PC-9 (cell line): Measurements from ENCODE around the gene EPB42. TPM values are rescaled to one million over a fixed set of nuclear protein-coding genes. Genes with fewer than 3 reads are reported as not detected.

Source experiments
- BruUV-seq: library from RNA; stranded (reverse); fragments of 400-500 nt; replicated peaks from 2 replicates; lab custom pipeline; 2021; lab: Mats Ljungman, UMichigan
- CTCF ChIA-PET: fragments of 300-600 bp; sonication (Branson Sonifier 250); formaldehyde crosslinking; loops from one replicate; lab custom pipeline; 2022; ENCODE audit warnings: antibody characterized with exemption; lab: Charles Lee
- POLR2A ChIA-PET: fragments of 300-600 bp; sonication (Branson Sonifier 250); formaldehyde crosslinking; loops from one replicate; lab custom pipeline; 2022; ENCODE audit warnings: antibody characterized with exemption; ENCODE audit not compliant: unreplicated experiment; lab: Charles Lee
- DNase-seq, 2 experiments: peaks; one replicate each; pipeline versions ENCODE4 v3.0.0 to v3.0.0-alpha.2; 2015 to 2022; ENCODE audit warnings: mixed read lengths in 1 of 2
- H2AFZ ChIP-seq: fragments of 200-600 bp; sonication (generic); 2 replicates; pipeline ENCODE4 v1.8.1; 2017; ENCODE audit warnings: antibody characterized with exemption
- H3F3A ChIP-seq: fragments of 200-600 bp; sonication (generic); 2 replicates; pipeline ENCODE4 v1.8.1; 2017; ENCODE audit warnings: antibody characterized with exemption, mild to moderate bottlenecking, low read depth; ENCODE audit not compliant: insufficient read depth
- H3K27ac ChIP-seq: fragments of 200-600 bp; sonication (generic); 2 replicates; pipeline ENCODE4 v1.6.1; 2016; ENCODE audit warnings: mixed run types
- H3K27me3 ChIP-seq: fragments of 200-600 bp; sonication (generic); 2 replicates; pipeline ENCODE4 v1.6.1; 2016; ENCODE audit warnings: low read depth, mixed run types; ENCODE audit not compliant: insufficient read depth
- H3K36me3 ChIP-seq: fragments of 200-600 bp; sonication (generic); 2 replicates; pipeline ENCODE4 v1.6.1; 2016; ENCODE audit warnings: low read depth, mixed run types
- H3K4me1 ChIP-seq: fragments of 200-600 bp; sonication (generic); replicated peaks from 2 replicates; pipeline ENCODE4 v1.6.1; 2016; ENCODE audit warnings: mixed run types; ENCODE audit not compliant: insufficient read depth
- H3K4me2 ChIP-seq: fragments of 200-600 bp; sonication (generic); 2 replicates; pipeline ENCODE4 v1.6.1; 2017; ENCODE audit warnings: mixed run types
- H3K4me3 ChIP-seq: fragments of 200-600 bp; sonication (generic); 2 replicates; pipeline ENCODE4 v1.6.1; 2016; ENCODE audit warnings: mixed run types
- H3K79me2 ChIP-seq: fragments of 200-600 bp; sonication (generic); 2 replicates; pipeline ENCODE4 v1.6.1; 2017; ENCODE audit warnings: low read depth, mixed run types
- H3K9me2 ChIP-seq: fragments of 200-600 bp; sonication (generic); 2 replicates; pipeline ENCODE4 v1.8.1; 2017; ENCODE audit warnings: mild to moderate bottlenecking; ENCODE audit not compliant: insufficient read depth
- H3K9me3 ChIP-seq: fragments of 200-600 bp; sonication (generic); 2 replicates; pipeline ENCODE4 v1.8.1; 2016; ENCODE audit warnings: low read depth; ENCODE audit not compliant: insufficient read depth
- H4K20me1 ChIP-seq: fragments of 200-600 bp; sonication (generic); 2 replicates; pipeline ENCODE4 v1.8.1; 2017; ENCODE audit not compliant: insufficient read depth
- CTCF ChIP-seq: fragments of 200-600 bp; sonication (generic); conservative IDR thresholded peaks from 2 replicates; pipeline ENCODE4 v1.6.1; 2017; ENCODE audit warnings: mixed run types, antibody characterized with exemption, mild to moderate bottlenecking, moderate library complexity
- EZH2 ChIP-seq: fragments of 200-600 bp; sonication (generic); IDR thresholded peaks from 2 replicates; pipeline ENCODE4 v1.8.0; 2017; ENCODE audit warnings: antibody characterized with exemption, low read depth
- intact Hi-C: fragments of 100-400 bp; cut with micrococcal nuclease; formaldehyde crosslinking; loops from one replicate; pipeline ENCODE4 v1.10.0; 2022; ENCODE audit not compliant: unreplicated experiment
- total RNA-seq: library from RNA; stranded (reverse); gene quantifications from 2 replicates; pipeline ENCODE4 v1.2.3, GENCODE V29; 2021

Gene EPB42
- total RNA-seq, 1 experiment from 2014 or later, result not detected

- Histone ChIP-seq H3K27me3 (no peaks in the 10 kb centered on the region), H3K4me2 (no peak overlapping the region), H3K4me1 (peaks cover 42% of the 10 kb centered on the region), H3F3A (peaks cover 34% of the 10 kb centered on the region), H3K9me2 (no peaks in the 10 kb centered on the region), H3K27ac (peak overlapping the region; percentile 100; the same call in 1 of the 2 replicates), H3K79me2 (no peaks in the 10 kb centered on the region), H3K9me3 (no peaks in the 10 kb centered on the region), H2AFZ (no peak overlapping the region), H3K4me3 (no peak overlapping the region), H3K36me3 (no peaks in the 10 kb centered on the region), H4K20me1 (no peaks in the 10 kb centered on the region)
- DNase-seq, result no peak
- POLR2A ChIA-PET, result no interaction called here
- CTCF ChIA-PET, result no interaction called here
- intact Hi-C loops, result no loop called here
- BruUV-seq, result no TSS peak
- no peak for TF ChIP-seq CTCF
- TF ChIP-seq EZH2, result no peak
These were observed 34.6 kb upstream of the EPB42 start for GRCh38 chr15:43255376-43255775.

GRCh38 chr15:43253431-43254403 is 32.9 kb upstream of the EPB42 start:
- CTCF ChIA-PET, result no interaction called here
- peak overlapping the region; percentile 100 for H3K27ac ChIP-seq
- no peaks in the 10 kb centered on the region for H4K20me1 ChIP-seq
- H3K27me3 ChIP-seq, result no peaks in the 10 kb centered on the region
- no peaks in the 10 kb centered on the region for H3K79me2 ChIP-seq
- H3K4me3 ChIP-seq, result no peak overlapping the region; the same call in 1 of the 2 replicates
- no peaks in the 10 kb centered on the region for H3K9me3 ChIP-seq
- intact Hi-C loops, result no loop called here
- TF ChIP-seq CTCF (no peak), EZH2 (no peak)
- H3K4me2 ChIP-seq, result peak overlapping the region; percentile 66
- no peaks in the 10 kb centered on the region for H3K36me3 ChIP-seq
- H3K4me1 ChIP-seq, result peaks cover 59% of the 10 kb centered on the region
- H2AFZ ChIP-seq, result no peak overlapping the region
- DNase-seq, result peak; percentile 82 to 97
- POLR2A ChIA-PET, result no interaction called here
- H3K9me2 ChIP-seq, result no peaks in the 10 kb centered on the region
- H3F3A ChIP-seq, result peaks cover 50% of the 10 kb centered on the region
- no TSS peak for BruUV-seq

- intact Hi-C loops, result no loop called here
- Histone ChIP-seq H3K9me3 (no peaks in the 10 kb centered on the region), H3K27ac (peak overlapping the region; percentile 100), H4K20me1 (no peaks in the 10 kb centered on the region), H3K9me2 (no peaks in the 10 kb centered on the region), H3K27me3 (no peaks in the 10 kb centered on the region), H3K4me1 (peaks cover 76% of the 10 kb centered on the region), H3K4me2 (peak overlapping the region; percentile 67), H3K79me2 (no peaks in the 10 kb centered on the region), H3K36me3 (no peaks in the 10 kb centered on the region), H3K4me3 (no peak overlapping the region), H3F3A (peaks cover 56% of the 10 kb centered on the region), H2AFZ (no peak overlapping the region)
- ChIA-PET CTCF (no interaction called here), POLR2A (no interaction called here)
- TF ChIP-seq CTCF (no peak), EZH2 (no peak)
- no peak for DNase-seq
- no TSS peak for BruUV-seq
These were observed 31.0 kb upstream of the EPB42 start for GRCh38 chr15:43251871-43252250.
